Mesothelial cell of epicardium (in vitro differentiated cells): ENCODE measurements around the gene TMEM95. TPM values are rescaled to one million over a fixed set of nuclear protein-coding genes. Genes with fewer than 3 reads are reported as not detected.
A peak's percentile ranks its signal among the peaks of the same experiment; 100 is the strongest.

Experiments
- DNase-seq, 2 experiments: peaks; one replicate each; pipeline ENCODE4 v3.0.0; 2021; ENCODE audit warnings: low spot score in 2 of 2; ENCODE audit not compliant: unreplicated experiment in 2 of 2
- H3K27ac Mint-ChIP-seq: 2 replicates; pipeline ENCODE4 v1.8.0; 2021; ENCODE audit warnings: mixed read lengths
- H3K27me3 Mint-ChIP-seq: 2 replicates; pipeline ENCODE4 v1.8.0; 2021; ENCODE audit warnings: low read depth, mixed read lengths
- H3K36me3 Mint-ChIP-seq: 2 replicates; pipeline ENCODE4 v1.8.0; 2021; ENCODE audit warnings: mixed read lengths
- H3K4me1 Mint-ChIP-seq: 2 replicates; pipeline ENCODE4 v1.8.0; 2021; ENCODE audit warnings: mixed read lengths
- H3K4me3 Mint-ChIP-seq: 2 replicates; pipeline ENCODE4 v1.8.0; 2021; ENCODE audit warnings: mild to moderate bottlenecking, moderate library complexity, mixed read lengths
- H3K9me3 Mint-ChIP-seq: 2 replicates; pipeline ENCODE4 v1.8.0; 2021; ENCODE audit warnings: mixed read lengths
- CTCF ChIP-seq: fragments of 200-600 bp; sonication (generic); IDR thresholded peaks from one replicate; pipeline ENCODE4 v1.5.0; 2021; ENCODE audit warnings: antibody characterized with exemption; ENCODE audit not compliant: unreplicated experiment
- total RNA-seq: library from RNA; stranded (reverse); gene quantifications from 3 replicates; pipeline ENCODE4 v1.2.1, GENCODE V29; 2021

Gene TMEM95
- total RNA-seq, 1 donor from 2014 or later, result 0.42 TPM

- no peaks in the 10 kb centered on the region for H3K4me1 Mint-ChIP-seq
- H3K4me3 Mint-ChIP-seq, result no peak overlapping the region
- no peak for DNase-seq
- TF ChIP-seq CTCF, result no peak
- no peaks in the 10 kb centered on the region for H3K27me3 Mint-ChIP-seq
- peaks cover 27% of the 10 kb centered on the region for H3K36me3 Mint-ChIP-seq
- H3K27ac Mint-ChIP-seq, result no peak overlapping the region
- H3K9me3 Mint-ChIP-seq, result no peaks in the 10 kb centered on the region
These were observed 32.3 kb upstream of the TMEM95 start for GRCh38 chr17:7322520-7323194.

GRCh38 chr17:7323731-7324437 is 31.1 kb upstream of the TMEM95 start:
- Mint-ChIP-seq H3K27me3 (no peaks in the 10 kb centered on the region), H3K27ac (no peak overlapping the region), H3K9me3 (no peaks in the 10 kb centered on the region), H3K4me1 (peaks cover 11% of the 10 kb centered on the region), H3K4me3 (no peak overlapping the region), H3K36me3 (peaks cover 21% of the 10 kb centered on the region)
- TF ChIP-seq CTCF, result peak; percentile 86
- peak; percentile 51 to 79 for DNase-seq

GRCh38 chr17:7324438-7324779 is 30.5 kb upstream of the TMEM95 start:
- H3K27ac Mint-ChIP-seq, result no peak overlapping the region
- DNase-seq, result no peak
- H3K9me3 Mint-ChIP-seq, result no peaks in the 10 kb centered on the region
- no peaks in the 10 kb centered on the region for H3K27me3 Mint-ChIP-seq
- peak; percentile 42 for TF ChIP-seq CTCF
- peaks cover 12% of the 10 kb centered on the region for H3K4me1 Mint-ChIP-seq
- no peak overlapping the region for H3K4me3 Mint-ChIP-seq
- peaks cover 20% of the 10 kb centered on the region for H3K36me3 Mint-ChIP-seq

GRCh38 chr17:7325031-7325528 is 29.9 kb upstream of the TMEM95 start:
- no peak overlapping the region for H3K27ac Mint-ChIP-seq
- DNase-seq, result no peak
- H3K27me3 Mint-ChIP-seq, result no peaks in the 10 kb centered on the region
- H3K9me3 Mint-ChIP-seq, result no peaks in the 10 kb centered on the region
- H3K4me1 Mint-ChIP-seq, result peaks cover 16% of the 10 kb centered on the region
- H3K36me3 Mint-ChIP-seq, result peaks cover 20% of the 10 kb centered on the region
- H3K4me3 Mint-ChIP-seq, result no peak overlapping the region
- TF ChIP-seq CTCF, result no peak

GRCh38 chr17:7326186-7326585 is 28.8 kb upstream of the TMEM95 start:
- peaks cover 15% of the 10 kb centered on the region for H3K36me3 Mint-ChIP-seq
- no peaks in the 10 kb centered on the region for H3K27me3 Mint-ChIP-seq
- H3K4me3 Mint-ChIP-seq, result no peak overlapping the region
- no peak for TF ChIP-seq CTCF
- DNase-seq, result no peak
- peaks cover 20% of the 10 kb centered on the region for H3K4me1 Mint-ChIP-seq
- H3K9me3 Mint-ChIP-seq, result no peaks in the 10 kb centered on the region
- no peak overlapping the region for H3K27ac Mint-ChIP-seq
